GM12878 (cell line): ENCODE measurements around the gene COQ2.

Source experiments
- CHD4 ChIP-seq: fragments of 200-600 bp; sonication (generic); IDR thresholded peaks from 2 replicates; pipeline ENCODE4 v1.6.1; 2016; ENCODE audit warnings: mild to moderate bottlenecking
- EZH2 ChIP-seq: IDR thresholded peaks from 2 replicates; pipeline ENCODE4 v1.6.1; 2012; ENCODE audit warnings: low read depth, mild to moderate bottlenecking, control low read depth, inconsistent platforms, low read length, borderline replicate concordance; ENCODE audit not compliant: control insufficient read depth
- FOXM1 ChIP-seq: IDR thresholded peaks from 2 replicates; pipeline ENCODE4 v1.6.1; 2012; ENCODE audit warnings: low read depth, mild to moderate bottlenecking, inconsistent platforms, low read length, moderate library complexity
- POLR2A ChIP-seq: IDR thresholded peaks from 2 replicates; pipeline ENCODE4 v1.6.1; 2011; ENCODE audit warnings: low read depth, mild to moderate bottlenecking, low read length
- POLR2AphosphoS5 ChIP-seq: IDR thresholded peaks from 2 replicates; pipeline ENCODE4 v1.6.1; 2011; ENCODE audit warnings: mild to moderate bottlenecking, low read length, inconsistent platforms
- ZBTB11 ChIP-seq: fragments of 450-650 bp; formaldehyde crosslinking; IDR thresholded peaks from 2 replicates; pipeline ENCODE4 v1.5.0; 2022; ENCODE audit warnings: mild to moderate bottlenecking, missing genetic modification characterization
- ZBTB33 ChIP-seq: fragments of 450-650 bp; IDR thresholded peaks from 2 replicates; pipeline ENCODE4 v1.6.1; 2017; ENCODE audit warnings: mild to moderate bottlenecking
- TF ChIP-seq, protein P1 (sequence below), 3 experiments: IDR thresholded peaks in 2 of 3; conservative IDR thresholded peaks in 1 of 3; 2 replicates each; pipeline ENCODE4 v1.5.1; 2011; ENCODE audit warnings: low read depth in 3 of 3, low read length in 3 of 3, mild to moderate bottlenecking in 3 of 3, control low read depth in 2 of 3, moderate library complexity in 2 of 3, inconsistent platforms in 1 of 3, mixed read lengths in 1 of 3; ENCODE audit not compliant: control insufficient read depth in 2 of 3, insufficient read depth in 1 of 3; ENCODE audit errors: extremely low read depth in 1 of 3

GRCh38 chr4:83307920-83308319, 23.3 kb upstream of the COQ2 start:
- TF ChIP-seq, protein P1, sequence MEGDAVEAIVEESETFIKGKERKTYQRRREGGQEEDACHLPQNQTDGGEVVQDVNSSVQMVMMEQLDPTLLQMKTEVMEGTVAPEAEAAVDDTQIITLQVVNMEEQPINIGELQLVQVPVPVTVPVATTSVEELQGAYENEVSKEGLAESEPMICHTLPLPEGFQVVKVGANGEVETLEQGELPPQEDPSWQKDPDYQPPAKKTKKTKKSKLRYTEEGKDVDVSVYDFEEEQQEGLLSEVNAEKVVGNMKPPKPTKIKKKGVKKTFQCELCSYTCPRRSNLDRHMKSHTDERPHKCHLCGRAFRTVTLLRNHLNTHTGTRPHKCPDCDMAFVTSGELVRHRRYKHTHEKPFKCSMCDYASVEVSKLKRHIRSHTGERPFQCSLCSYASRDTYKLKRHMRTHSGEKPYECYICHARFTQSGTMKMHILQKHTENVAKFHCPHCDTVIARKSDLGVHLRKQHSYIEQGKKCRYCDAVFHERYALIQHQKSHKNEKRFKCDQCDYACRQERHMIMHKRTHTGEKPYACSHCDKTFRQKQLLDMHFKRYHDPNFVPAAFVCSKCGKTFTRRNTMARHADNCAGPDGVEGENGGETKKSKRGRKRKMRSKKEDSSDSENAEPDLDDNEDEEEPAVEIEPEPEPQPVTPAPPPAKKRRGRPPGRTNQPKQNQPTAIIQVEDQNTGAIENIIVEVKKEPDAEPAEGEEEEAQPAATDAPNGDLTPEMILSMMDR (IDR thresholded peaks at IDR 0.05 in 2 of 3, conservative IDR thresholded peaks at IDR 0.05 in 1 of 3; ENCODE audit: control insufficient read depth in 2 of 3, extremely low read depth in 1 of 3, insufficient read depth in 1 of 3, low read depth in 3 of 3, low read length in 3 of 3): no peak
- TF ChIP-seq POLR2A: no peak
- no peak for TF ChIP-seq POLR2AphosphoS5
- TF ChIP-seq CHD4: no peak
- TF ChIP-seq ZBTB33: no peak
- no peak for TF ChIP-seq EZH2
- TF ChIP-seq ZBTB11 (CRISPR knock-in tag): no peak
- TF ChIP-seq FOXM1: no peak
